ENCODE data around the gene CACNA1G. TPM values are rescaled to one million over a fixed set of nuclear protein-coding genes. Genes with fewer than 3 reads are reported as not detected.
A peak's percentile ranks its signal among the peaks of the same experiment; 100 is the strongest.

The CACNA1G gene
- polyA plus RNA-seq, 1 donor (not counting 4 experiments of a cell fraction or from before 2014, with no cell fraction given): 0.07 TPM

- FAIRE-seq (peak; percentile 98), DNase-seq (ENCODE audit: low read depth, low spot score) (peak; percentile 83)
- Histone ChIP-seq H2AFZ (ENCODE audit: control insufficient read depth, low read length) (no peak overlapping the region), H3K4me3 (ENCODE audit: control insufficient read depth in 2 of 3, extremely low read depth in 1 of 3, insufficient read depth in 2 of 3, low read depth in 1 of 3, low read length in 3 of 3) (peak overlapping the region in 1 of 3 experiments; percentile 9), H3K79me2 (ENCODE audit: control insufficient read depth, insufficient read depth, low read length) (no peaks in the 10 kb centered on the region), H3K9me1 (ENCODE audit: control insufficient read depth, extremely low read depth, insufficient read depth, low read length) (no peaks in the 10 kb centered on the region), H3K27ac (ENCODE audit: control insufficient read depth, insufficient read depth, low read length) (peak overlapping the region; percentile 29), H4K20me1 (ENCODE audit: control insufficient read depth, extremely low read depth, insufficient read depth, low read length) (no peaks in the 10 kb centered on the region), H3K36me3 (ENCODE audit: control insufficient read depth in 2 of 2, extremely low read depth in 1 of 2, insufficient read depth in 2 of 2, low read length in 2 of 2) (no peaks in the 10 kb centered on the region), H3K4me2 (ENCODE audit: control insufficient read depth, extremely low read depth, insufficient read depth, low read depth, low read length) (peak overlapping the region; percentile 49), H3K4me1 (ENCODE audit: control insufficient read depth, extremely low read depth, insufficient read depth, low read length) (peaks cover 55% of the 10 kb centered on the region), H3K9me3 (ENCODE audit: control insufficient read depth, low read depth, low read length) (no peaks in the 10 kb centered on the region), H3K27me3 (ENCODE audit: control insufficient read depth, extremely low read depth, insufficient read depth, low read length) (no peaks in the 10 kb centered on the region), H3K9ac (ENCODE audit: control insufficient read depth, extremely low read depth, insufficient read depth, low read length) (peak overlapping the region; percentile 25)
- no peak for TF ChIP-seq EZH2 (IDR thresholded peaks at IDR 0.05; ENCODE audit: low read length)
- peak in 2 of 3 experiments; percentile 16 to 53 for TF ChIP-seq CTCF (optimal IDR thresholded peaks at IDR 0.05 in 1 of 3, IDR thresholded peaks at IDR 0.05 in 1 of 3, conservative IDR thresholded peaks at IDR 0.05 in 1 of 3; ENCODE audit: extremely low read depth in 1 of 3, insufficient read depth in 2 of 3, low read length in 3 of 3)
- dilution Hi-C loops (cut with MboI; ENCODE audit: extremely low pct_ligation_motif_present, low sequenced_read_pairs): no loop called here
Measured at GRCh38 chr17:50523208-50523607, 37.3 kb upstream of the CACNA1G start.

GRCh38 chr17:50524838-50525237, 35.7 kb upstream of the CACNA1G start:
- H3K4me3 ChIP-seq (ENCODE audit: control insufficient read depth in 2 of 3, extremely low read depth in 1 of 3, insufficient read depth in 2 of 3, low read depth in 1 of 3, low read length in 3 of 3): no peak overlapping the region

More at GRCh38 chr17:50524838-50525237, 35.7 kb upstream of the CACNA1G start:
- TF ChIP-seq CTCF (optimal IDR thresholded peaks at IDR 0.05 in 1 of 3, IDR thresholded peaks at IDR 0.05 in 1 of 3, conservative IDR thresholded peaks at IDR 0.05 in 1 of 3; ENCODE audit: extremely low read depth in 1 of 3, insufficient read depth in 2 of 3, low read length in 3 of 3): no peak
- no peak for TF ChIP-seq EZH2 (IDR thresholded peaks at IDR 0.05; ENCODE audit: low read length)
- H3K9me3 ChIP-seq (ENCODE audit: control insufficient read depth, low read depth, low read length): no peaks in the 10 kb centered on the region
- no peak overlapping the region for H3K27ac ChIP-seq (ENCODE audit: control insufficient read depth, insufficient read depth, low read length)
- peaks cover 39% of the 10 kb centered on the region for H3K4me1 ChIP-seq (ENCODE audit: control insufficient read depth, extremely low read depth, insufficient read depth, low read length)
- no peak for DNase-seq (ENCODE audit: low read depth, low spot score)
- dilution Hi-C loops (cut with MboI; ENCODE audit: extremely low pct_ligation_motif_present, low sequenced_read_pairs): no loop called here
- H4K20me1 ChIP-seq (ENCODE audit: control insufficient read depth, extremely low read depth, insufficient read depth, low read length): no peaks in the 10 kb centered on the region
- no peak overlapping the region for H3K9ac ChIP-seq (ENCODE audit: control insufficient read depth, extremely low read depth, insufficient read depth, low read length)
- no peak for FAIRE-seq
- H3K4me2 ChIP-seq (ENCODE audit: control insufficient read depth, extremely low read depth, insufficient read depth, low read depth, low read length): no peak overlapping the region
- no peaks in the 10 kb centered on the region for H3K79me2 ChIP-seq (ENCODE audit: control insufficient read depth, insufficient read depth, low read length)
- no peak overlapping the region for H2AFZ ChIP-seq (ENCODE audit: control insufficient read depth, low read length)
- H3K36me3 ChIP-seq (ENCODE audit: control insufficient read depth in 2 of 2, extremely low read depth in 1 of 2, insufficient read depth in 2 of 2, low read length in 2 of 2): no peaks in the 10 kb centered on the region
- H3K27me3 ChIP-seq (ENCODE audit: control insufficient read depth, extremely low read depth, insufficient read depth, low read length): no peaks in the 10 kb centered on the region
- H3K9me1 ChIP-seq (ENCODE audit: control insufficient read depth, extremely low read depth, insufficient read depth, low read length): no peaks in the 10 kb centered on the region
